ENCODE data around the gene SVIL.
"Not testable (repeated sequence)": the region's sequence is repeated elsewhere in the genome, so short reads cannot be mapped to it uniquely, and the experiment has no call there.

Gene SVIL

GRCh38 chr10:29600067-29600466 is 34.7 kb downstream of the SVIL start:
- DNase-seq (ENCODE audit: low spot score): peak; percentile 35

GRCh38 chr10:29598851-29599311 is 35.9 kb downstream of the SVIL start:
- DNase-seq (ENCODE audit: low spot score): no peak

- no peak for DNase-seq (ENCODE audit: low spot score)
These were observed 37.9 kb downstream of the SVIL start for GRCh38 chr10:29596826-29597225.

DNA sequence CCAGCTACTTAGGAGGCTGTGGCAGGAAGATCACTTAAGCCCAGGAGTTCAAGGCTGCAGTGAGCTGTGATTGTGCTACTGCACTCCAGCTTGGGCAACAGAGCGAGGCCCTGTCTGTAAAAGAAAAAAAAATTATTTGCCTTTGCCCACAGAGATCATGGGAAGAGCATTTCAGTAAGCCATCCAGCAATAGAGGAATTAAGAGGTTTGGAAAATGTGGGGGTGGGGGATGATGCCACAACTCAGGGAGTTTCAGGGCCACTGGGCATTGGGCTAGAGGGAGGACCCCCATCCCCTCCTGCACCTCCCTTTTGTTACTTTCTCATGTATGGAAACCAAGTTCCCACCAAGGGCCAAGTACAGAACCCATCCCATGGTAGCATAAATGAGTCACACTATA is 38.4 kb downstream of the SVIL start:
- DNase-seq (ENCODE audit: low spot score): no peak

- DNase-seq (ENCODE audit: low spot score): no peak
These were observed 39.0 kb downstream of the SVIL start for GRCh38 chr10:29595636-29596225.

GRCh38 chr10:29595146-29595545 is 39.6 kb downstream of the SVIL start:
- DNase-seq (ENCODE audit: low spot score): no peak

GRCh38 chr10:29591651-29591968 is 43.2 kb downstream of the SVIL start:
- DNase-seq (ENCODE audit: low spot score): no peak

DNA sequence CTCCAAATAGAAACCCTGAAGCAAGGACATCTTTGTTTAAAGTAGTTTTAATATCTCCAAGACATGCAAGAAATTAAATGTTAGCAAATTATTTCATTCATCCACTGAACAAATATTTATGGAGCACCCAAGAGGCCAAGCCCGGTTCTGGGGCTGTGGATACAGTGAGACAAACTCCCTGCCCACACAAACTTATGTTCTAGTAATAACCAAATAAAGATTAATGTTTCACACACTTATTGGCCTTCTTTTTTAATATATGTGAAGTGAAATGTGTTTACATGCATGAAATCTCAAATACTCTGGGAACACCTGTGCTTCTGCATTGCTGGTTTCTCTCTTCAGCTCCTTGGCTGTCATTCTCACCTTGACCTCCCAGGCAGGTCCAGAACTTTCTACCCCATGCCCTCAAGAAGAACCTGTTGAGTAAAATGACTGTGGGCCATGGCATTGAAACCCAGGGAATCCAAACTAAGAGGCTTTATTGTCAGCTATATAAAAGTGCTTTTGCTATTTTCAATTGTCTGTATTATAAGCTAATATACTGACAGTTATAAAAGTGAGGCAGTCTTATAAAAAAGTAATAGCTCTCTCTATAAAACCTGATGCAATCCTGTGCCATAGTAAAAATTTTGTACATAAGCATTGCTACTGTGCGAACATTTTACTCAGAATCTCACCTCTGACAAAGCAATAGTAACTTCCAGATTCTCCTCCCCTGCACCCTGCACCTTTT is 43.7 kb downstream of the SVIL start:
- DNase-seq (ENCODE audit: low spot score): no peak

- no peak for DNase-seq (ENCODE audit: low spot score)
These were observed 45.9 kb downstream of the SVIL start for GRCh38 chr10:29588629-29589421.

- not testable (repeated sequence) for DNase-seq (ENCODE audit: low spot score)
These were observed 46.8 kb downstream of the SVIL start for GRCh38 chr10:29587750-29588628.

DNA sequence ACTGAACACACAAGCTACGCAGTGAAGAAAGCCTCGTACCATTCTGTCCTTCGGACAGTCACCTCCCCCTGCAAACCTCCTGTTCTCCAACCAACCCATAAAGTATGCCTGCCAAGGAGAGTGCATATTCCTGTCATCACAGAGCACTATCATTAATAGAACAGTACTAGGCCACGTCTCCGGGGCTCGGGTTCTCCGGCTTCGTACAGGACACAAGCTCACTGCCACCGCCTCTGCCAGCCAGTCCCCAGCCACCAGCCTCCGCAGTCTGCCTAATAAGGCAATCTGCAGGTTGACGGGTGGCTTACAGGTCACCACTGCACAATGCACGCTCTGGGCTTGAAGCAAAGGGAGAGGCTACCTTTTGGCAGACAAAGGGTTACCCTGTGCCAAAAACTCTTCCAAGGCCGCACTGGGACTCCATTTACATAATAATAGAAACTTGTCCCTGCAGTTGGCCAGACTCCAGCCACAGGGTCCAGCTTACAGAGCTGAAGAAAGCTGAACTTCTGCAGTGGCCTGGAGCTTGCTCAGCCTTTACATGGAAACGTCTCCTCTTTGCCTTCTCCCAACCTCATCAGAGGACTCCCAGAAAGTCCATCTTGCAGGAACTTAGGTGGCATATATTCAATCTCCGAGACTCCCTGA is 47.5 kb downstream of the SVIL start:
- not testable (repeated sequence) for DNase-seq (ENCODE audit: low spot score)

GRCh38 chr10:29586509-29586908 is 48.3 kb downstream of the SVIL start:
- DNase-seq (ENCODE audit: low spot score): no peak

GRCh38 chr10:29585488-29585976 is 49.2 kb downstream of the SVIL start:
- no peak for DNase-seq (ENCODE audit: low spot score)

DNA sequence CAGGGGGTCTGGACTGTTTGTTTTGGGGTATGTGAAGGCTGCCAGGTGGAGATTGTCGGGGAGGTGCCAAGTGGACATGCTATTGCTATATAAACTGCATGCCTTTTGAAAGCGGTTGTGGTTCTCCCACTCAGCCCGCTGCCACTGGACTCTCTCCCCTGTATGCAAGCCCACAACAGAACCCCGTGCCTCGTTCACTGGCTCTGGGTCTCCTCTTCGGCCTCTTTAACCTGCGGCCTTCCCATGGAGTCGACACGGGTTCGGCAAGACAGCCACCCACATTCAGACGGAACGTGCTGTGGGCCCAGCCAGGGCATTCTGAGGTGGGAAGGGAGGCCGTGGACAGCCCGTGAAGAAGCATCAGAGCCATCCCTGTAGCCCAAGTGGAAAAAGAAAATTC is 50.3 kb downstream of the SVIL start:
- no peak for DNase-seq (ENCODE audit: low spot score)

GRCh38 chr10:29583674-29584073 is 51.1 kb downstream of the SVIL start:
- no peak for DNase-seq (ENCODE audit: low spot score)

DNA sequence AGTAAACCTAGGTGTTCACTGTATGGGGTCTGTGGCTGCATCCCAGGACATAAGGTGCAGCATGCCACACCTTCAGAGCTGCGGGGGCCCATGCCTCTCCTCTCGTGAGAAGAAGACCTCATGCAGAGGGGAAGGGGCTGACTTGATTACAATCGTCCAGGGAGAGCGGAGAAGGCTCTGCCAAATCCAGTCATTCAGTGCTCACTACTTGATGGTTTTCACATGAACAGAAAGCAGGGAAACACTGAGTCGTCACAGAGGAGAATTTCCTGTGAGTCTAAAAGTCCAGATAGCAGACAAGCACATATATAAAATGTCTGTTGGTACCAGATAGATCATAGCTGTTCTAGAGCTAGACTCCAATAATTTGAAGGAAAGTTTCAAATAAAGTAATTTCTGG is 52.0 kb downstream of the SVIL start:
- DNase-seq (ENCODE audit: low spot score): peak; percentile 80

DNA sequence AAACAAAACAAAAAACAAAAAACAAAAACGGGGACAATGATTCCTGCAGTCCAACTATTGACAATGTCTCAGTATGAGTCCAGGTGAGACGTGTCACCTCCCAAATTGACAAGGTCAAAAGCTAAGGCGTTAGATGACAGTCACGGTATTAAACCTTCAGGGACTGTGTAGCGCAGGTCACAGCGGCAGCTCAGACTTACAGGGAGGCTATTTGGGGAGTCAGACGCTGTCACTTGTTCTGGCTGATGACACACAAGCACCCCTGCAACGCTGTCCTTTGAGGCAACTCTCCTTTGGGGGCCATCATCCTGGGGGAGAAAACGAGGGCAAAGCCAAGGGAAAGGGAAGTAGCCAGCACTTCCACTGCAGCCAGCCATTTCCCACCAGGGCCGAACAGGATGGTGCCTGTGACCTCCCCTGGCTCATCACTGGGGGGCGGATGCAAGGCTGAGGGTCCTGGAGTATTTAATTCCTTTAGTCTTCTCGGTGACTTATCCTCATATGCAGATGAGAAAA is 55.3 kb downstream of the SVIL start:
- DNase-seq (ENCODE audit: low spot score): no peak

DNA sequence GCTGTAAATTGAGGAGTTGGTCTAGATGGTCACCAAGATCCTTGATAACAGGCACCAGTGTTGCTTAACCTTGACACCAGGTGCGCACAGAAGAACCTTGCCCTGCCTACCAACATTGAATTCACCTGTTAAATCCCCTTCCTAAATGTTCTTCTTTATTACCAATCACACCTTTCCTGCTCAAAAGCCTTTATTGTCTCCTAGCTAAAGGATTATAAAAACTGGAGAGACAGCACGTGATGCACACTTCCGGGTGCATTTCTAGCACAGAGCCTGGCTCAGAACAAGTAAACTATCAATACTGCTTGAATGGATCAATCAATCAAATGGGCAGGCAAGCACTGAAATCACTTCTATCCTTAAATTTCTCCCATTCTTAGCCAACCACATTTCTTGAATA is 56.3 kb downstream of the SVIL start:
- no peak for DNase-seq (ENCODE audit: low spot score)

- no peak for DNase-seq (ENCODE audit: low spot score)
These were observed 58.1 kb downstream of the SVIL start for GRCh38 chr10:29576681-29577080.

DNA sequence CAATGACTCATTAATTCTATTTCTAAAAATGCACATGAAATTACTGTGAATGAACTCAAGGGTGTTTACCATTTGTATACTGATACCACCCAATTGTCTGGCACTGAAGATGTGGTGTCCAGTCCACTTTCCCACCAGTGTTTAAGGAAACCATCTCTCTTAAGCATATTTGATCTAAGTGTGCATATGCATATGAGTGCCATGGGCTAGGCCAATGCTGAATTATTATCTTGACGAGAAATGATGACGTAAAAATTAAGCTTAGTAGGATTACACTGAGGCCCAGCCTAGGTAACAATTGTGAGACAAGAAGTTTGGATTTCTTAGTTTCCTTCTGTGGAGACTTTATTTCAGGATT is 59.7 kb downstream of the SVIL start:
- DNase-seq (ENCODE audit: low spot score): no peak

Data from RKO (cell line).